Coronary artery (tissue), 2 donors: ENCODE results near the gene RGS3.

Source experiments
- DNase-seq: peaks from one replicate; pipeline ENCODE4 v3.0.0-alpha.2; 2017; ENCODE audit warnings: low spot score
- H3K27ac ChIP-seq, 2 donors: fragments of 200-600 bp; sonication (generic); one replicate each; pipeline ENCODE4 v1.5.1; 2016 to 2019
- H3K4me3 ChIP-seq: fragments of 200-600 bp; sonication (generic); 2 replicates; pipeline ENCODE4 v1.5.1; 2016; ENCODE audit warnings: mild to moderate bottlenecking, moderate library complexity
- CTCF ChIP-seq: fragments of 200-600 bp; sonication (generic); IDR thresholded peaks from one replicate; pipeline ENCODE4 v1.5.1; 2019; ENCODE audit warnings: antibody characterized with exemption

The RGS3 gene

GRCh38 chr9:113619491-113620376 lies 156.2 kb downstream of the RGS3 start:
- DNase-seq: peak; percentile 71
- H3K4me3 ChIP-seq: peak overlapping the region; percentile 25
- no peak for TF ChIP-seq CTCF
- peak overlapping the region; percentile 75 to 92 for H3K27ac ChIP-seq

- H3K4me3 ChIP-seq: peak overlapping the region; percentile 25
- peak overlapping the region; percentile 75 to 92 for H3K27ac ChIP-seq
- DNase-seq: peak; percentile 89
- TF ChIP-seq CTCF: no peak
These were observed 157.0 kb downstream of the RGS3 start for GRCh38 chr9:113620377-113621161.

GRCh38 chr9:113621309-113621791 lies 157.8 kb downstream of the RGS3 start:
- H3K4me3 ChIP-seq: peak overlapping the region; percentile 25
- H3K27ac ChIP-seq: peak overlapping the region; percentile 75 to 92
- peak; percentile 93 for DNase-seq
- no peak for TF ChIP-seq CTCF

GRCh38 chr9:113621980-113622379 lies 158.5 kb downstream of the RGS3 start:
- peak; percentile 17 for DNase-seq
- H3K27ac ChIP-seq: peak overlapping the region; percentile 75 to 92

GRCh38 chr9:113622600-113623400 lies 159.3 kb downstream of the RGS3 start:
- no peak for TF ChIP-seq CTCF
- Histone ChIP-seq H3K4me3 (no peak overlapping the region), H3K27ac (peak overlapping the region; percentile 24 to 75)
- peak; percentile 89 for DNase-seq

More at GRCh38 chr9:113621980-113622379, 158.5 kb downstream of the RGS3 start:
- no peak overlapping the region for H3K4me3 ChIP-seq
- no peak for TF ChIP-seq CTCF

GRCh38 chr9:113623851-113624485 lies 160.4 kb downstream of the RGS3 start:
- Histone ChIP-seq H3K4me3 (no peak overlapping the region), H3K27ac (no peak overlapping the region)
- no peak for TF ChIP-seq CTCF
- peak; percentile 45 for DNase-seq
